Esophagus muscularis mucosa (tissue), 4 donors: ENCODE data around the gene WNT6. TPM values are rescaled to one million over a fixed set of nuclear protein-coding genes. Genes with fewer than 3 reads are reported as not detected.

Experiments used
- DNase-seq: peaks from one replicate; pipeline ENCODE4 v3.0.0-alpha.2; 2017; ENCODE audit errors: extremely low spot score
- H3K27ac ChIP-seq, 4 donors: fragments of 200-600 bp; sonication (generic); replicated peaks in 1 of 4; 1 replicate in 3 of 4; 2 replicates in 1 of 4; pipeline ENCODE4 v1.5.1; 2016 to 2019; ENCODE audit warnings: mild to moderate bottlenecking in 1 of 4
- H3K27me3 ChIP-seq, 4 donors: fragments of 200-600 bp; sonication (generic); one replicate each; pipeline versions ENCODE4 v1.5.1 to v1.6.0; 2016 to 2019
- H3K36me3 ChIP-seq, 4 donors: fragments of 200-600 bp; sonication (generic); one replicate each; pipeline ENCODE4 v1.5.1; 2016 to 2019
- H3K4me1 ChIP-seq, 4 donors: fragments of 200-600 bp; sonication (generic); one replicate each; pipeline ENCODE4 v1.5.1; 2016 to 2019
- H3K4me3 ChIP-seq, 4 donors: fragments of 200-600 bp; sonication (generic); 1 replicate in 2 of 4; 2 replicates in 2 of 4; pipeline ENCODE4 v1.5.1; 2016 to 2019; ENCODE audit warnings: mild to moderate bottlenecking in 4 of 4, moderate library complexity in 1 of 4
- H3K9me3 ChIP-seq, 4 donors: fragments of 200-600 bp; sonication (generic); 1 replicate in 3 of 4; 2 replicates in 1 of 4; pipeline ENCODE4 v1.5.1; 2016 to 2019
- EP300 ChIP-seq: sonication (generic); formaldehyde crosslinking; IDR thresholded peaks from one replicate; pipeline ENCODE4 v1.6.1; 2017; ENCODE audit warnings: antibody characterized with exemption
- POLR2A ChIP-seq: fragments of 450-650 bp; IDR thresholded peaks from one replicate; pipeline ENCODE4 v1.6.1; 2017; ENCODE audit warnings: antibody characterized with exemption, moderate library complexity, mild to moderate bottlenecking, low read depth
- POLR2AphosphoS5 ChIP-seq, 2 donors: sonication (generic); formaldehyde crosslinking; IDR thresholded peaks; one replicate each; pipeline ENCODE4 v1.6.1; 2017; ENCODE audit warnings: antibody characterized with exemption in 2 of 2
- WGBS: methylation state at CpG from one replicate; pipeline ENCODE4 v1.1.5; 2018; 5-methylcytosine and 5-hydroxymethylcytosine counted together
- intact Hi-C: fragments of 100-400 bp; cut with DNase I; formaldehyde crosslinking; loops from one replicate; pipeline ENCODE4 v1.15.1; 2023
- total RNA-seq, 4 donors: library from RNA; depleted of rRNA; stranded (reverse); fragments of >200 nt; gene quantifications; one replicate each; pipeline versions ENCODE4 v1.1.0 to v1.2.1, GENCODE V29; 2016
- TF ChIP-seq, protein P1 (sequence below), 3 experiments: fragments of 200-600 bp in 2 of 3; fragments of 450-650 bp in 1 of 3; sonication (generic) in 2 of 3; IDR thresholded peaks; one replicate each; pipeline ENCODE4 v1.5.1; 2017 to 2019; ENCODE audit warnings: antibody characterized with exemption in 3 of 3, mild to moderate bottlenecking in 2 of 3, moderate library complexity in 1 of 3

The WNT6 gene
- total RNA-seq, 4 donors from 2014 or later, result 2.9 to 14.3 (median 8.0) TPM

DNA sequence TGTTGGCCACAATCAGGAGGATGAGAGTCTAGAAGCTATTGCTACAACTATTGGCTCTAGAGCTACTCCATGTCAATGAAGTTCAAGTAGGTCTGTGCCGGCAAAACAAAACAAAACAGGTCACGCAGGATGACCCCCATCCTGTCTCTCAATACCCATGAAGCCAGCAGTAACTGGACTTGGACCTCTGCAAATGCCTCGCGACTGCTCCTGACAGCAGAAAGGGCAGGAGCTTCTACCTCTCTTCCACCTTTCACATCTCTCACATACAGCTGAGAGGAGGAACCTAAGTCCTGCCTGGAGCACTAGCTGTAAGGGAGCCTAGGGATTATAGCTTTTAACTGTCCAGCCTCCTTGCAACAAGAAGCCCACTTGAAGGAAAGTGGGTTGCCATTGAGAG, 44.0 kb upstream of the WNT6 start:
- 95% methylated on average over 4 of the region's 4 CpGs for WGBS
- intact Hi-C loops, result no loop called here
- Histone ChIP-seq H3K4me1 (no peaks in the 10 kb centered on the region), H3K4me3 (no peak overlapping the region), H3K27me3 (no peaks in the 10 kb centered on the region), H3K9me3 (no peaks in the 10 kb centered on the region), H3K36me3 (peaks cover 8 to 85% (median 58%) of the 10 kb centered on the region in 4 donors), H3K27ac (no peak overlapping the region)
- peak; percentile 79 for DNase-seq
- TF ChIP-seq POLR2AphosphoS5 (IDR thresholded peaks at IDR 0.05) (no peak), POLR2A (no peak), EP300 (no peak)
- TF ChIP-seq, protein P1, sequence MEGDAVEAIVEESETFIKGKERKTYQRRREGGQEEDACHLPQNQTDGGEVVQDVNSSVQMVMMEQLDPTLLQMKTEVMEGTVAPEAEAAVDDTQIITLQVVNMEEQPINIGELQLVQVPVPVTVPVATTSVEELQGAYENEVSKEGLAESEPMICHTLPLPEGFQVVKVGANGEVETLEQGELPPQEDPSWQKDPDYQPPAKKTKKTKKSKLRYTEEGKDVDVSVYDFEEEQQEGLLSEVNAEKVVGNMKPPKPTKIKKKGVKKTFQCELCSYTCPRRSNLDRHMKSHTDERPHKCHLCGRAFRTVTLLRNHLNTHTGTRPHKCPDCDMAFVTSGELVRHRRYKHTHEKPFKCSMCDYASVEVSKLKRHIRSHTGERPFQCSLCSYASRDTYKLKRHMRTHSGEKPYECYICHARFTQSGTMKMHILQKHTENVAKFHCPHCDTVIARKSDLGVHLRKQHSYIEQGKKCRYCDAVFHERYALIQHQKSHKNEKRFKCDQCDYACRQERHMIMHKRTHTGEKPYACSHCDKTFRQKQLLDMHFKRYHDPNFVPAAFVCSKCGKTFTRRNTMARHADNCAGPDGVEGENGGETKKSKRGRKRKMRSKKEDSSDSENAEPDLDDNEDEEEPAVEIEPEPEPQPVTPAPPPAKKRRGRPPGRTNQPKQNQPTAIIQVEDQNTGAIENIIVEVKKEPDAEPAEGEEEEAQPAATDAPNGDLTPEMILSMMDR (IDR thresholded peaks at IDR 0.05), result no peak

DNA sequence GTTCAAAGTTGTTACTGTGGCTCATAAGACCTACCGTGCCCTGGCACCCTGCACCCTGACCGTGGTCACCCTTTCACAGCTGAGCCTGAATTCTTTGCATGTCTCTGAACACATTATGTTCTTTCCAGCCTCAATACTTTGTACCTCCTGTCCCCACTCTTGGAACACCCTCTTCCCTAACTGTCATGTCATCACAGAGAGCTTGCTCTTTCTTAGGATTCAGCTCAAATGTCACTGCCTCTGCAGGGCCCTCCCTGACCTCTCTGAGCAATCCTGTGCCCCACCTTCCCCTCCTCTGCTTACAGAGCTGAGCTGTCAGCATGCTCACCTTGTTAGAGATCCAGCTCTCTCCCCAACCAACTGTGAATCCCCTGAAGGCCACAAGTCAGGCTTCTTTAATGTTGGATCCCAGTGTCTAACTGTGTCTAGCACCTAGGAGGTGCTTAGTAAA, 43.0 kb upstream of the WNT6 start:
- peak; percentile 72 for DNase-seq
- H3K36me3 ChIP-seq, result peaks cover 8 to 92% (median 58%) of the 10 kb centered on the region in 4 donors

GRCh38 chr2:218819093-218819492, 40.5 kb upstream of the WNT6 start:
- Histone ChIP-seq H3K27ac (no peak overlapping the region), H3K4me1 (no peaks in the 10 kb centered on the region), H3K9me3 (no peaks in the 10 kb centered on the region), H3K4me3 (no peak overlapping the region), H3K36me3 (peaks cover 0 to 70% (median 38%) of the 10 kb centered on the region in 4 donors), H3K27me3 (no peaks in the 10 kb centered on the region)
- TF ChIP-seq EP300 (no peak), POLR2A (no peak), POLR2AphosphoS5 (IDR thresholded peaks at IDR 0.05) (no peak)
- TF ChIP-seq, protein P1 (IDR thresholded peaks at IDR 0.05), result no peak
- no peak for DNase-seq
- intact Hi-C loops, result no loop called here
- 90% methylated on average over 7 of the region's 7 CpGs for WGBS

More for the DNA sequence above, 43.0 kb upstream of the WNT6 start:
- Histone ChIP-seq H3K4me1 (no peaks in the 10 kb centered on the region), H3K27me3 (no peaks in the 10 kb centered on the region), H3K9me3 (no peaks in the 10 kb centered on the region), H3K27ac (no peak overlapping the region), H3K4me3 (no peak overlapping the region)
- WGBS, result 79% methylated on average over 2 of the region's 2 CpGs
- intact Hi-C loops, result no loop called here
- TF ChIP-seq EP300 (no peak), POLR2AphosphoS5 (IDR thresholded peaks at IDR 0.05) (no peak), POLR2A (no peak)
- TF ChIP-seq, protein P1 (IDR thresholded peaks at IDR 0.05), result no peak

- intact Hi-C loops, result no loop called here
- peaks cover 0 to 52% (median 20%) of the 10 kb centered on the region in 4 donors for H3K36me3 ChIP-seq
- 96% methylated on average over 15 of the region's 15 CpGs for WGBS
- H3K27ac ChIP-seq, result no peak overlapping the region
- H3K27me3 ChIP-seq, result no peaks in the 10 kb centered on the region
- H3K4me1 ChIP-seq, result no peaks in the 10 kb centered on the region
- DNase-seq, result no peak
- H3K4me3 ChIP-seq, result no peak overlapping the region
- TF ChIP-seq EP300 (no peak), POLR2AphosphoS5 (IDR thresholded peaks at IDR 0.05) (no peak), POLR2A (no peak)
- TF ChIP-seq, protein P1 (IDR thresholded peaks at IDR 0.05), result no peak
- H3K9me3 ChIP-seq, result no peaks in the 10 kb centered on the region
Observed at GRCh38 chr2:218820746-218821369, 38.7 kb upstream of the WNT6 start.
